PC-3 (cell line): ENCODE data around the gene LTBP4.

Experiments
- EZH2 ChIP-seq: fragments of 300-600 bp; sonication (generic); IDR thresholded peaks from one replicate; pipeline ENCODE4 v1.6.1; 2017; ENCODE audit warnings: antibody characterized with exemption, mild to moderate bottlenecking, low read length; ENCODE audit not compliant: unreplicated experiment
- TF ChIP-seq, protein P1 (sequence below): fragments of 300-600 bp; sonication (generic); conservative IDR thresholded peaks from 2 replicates; pipeline ENCODE4 v1.5.1; 2017; ENCODE audit warnings: antibody characterized with exemption, low read depth, mild to moderate bottlenecking, low read length

- no peak for TF ChIP-seq EZH2
- TF ChIP-seq, protein P1, sequence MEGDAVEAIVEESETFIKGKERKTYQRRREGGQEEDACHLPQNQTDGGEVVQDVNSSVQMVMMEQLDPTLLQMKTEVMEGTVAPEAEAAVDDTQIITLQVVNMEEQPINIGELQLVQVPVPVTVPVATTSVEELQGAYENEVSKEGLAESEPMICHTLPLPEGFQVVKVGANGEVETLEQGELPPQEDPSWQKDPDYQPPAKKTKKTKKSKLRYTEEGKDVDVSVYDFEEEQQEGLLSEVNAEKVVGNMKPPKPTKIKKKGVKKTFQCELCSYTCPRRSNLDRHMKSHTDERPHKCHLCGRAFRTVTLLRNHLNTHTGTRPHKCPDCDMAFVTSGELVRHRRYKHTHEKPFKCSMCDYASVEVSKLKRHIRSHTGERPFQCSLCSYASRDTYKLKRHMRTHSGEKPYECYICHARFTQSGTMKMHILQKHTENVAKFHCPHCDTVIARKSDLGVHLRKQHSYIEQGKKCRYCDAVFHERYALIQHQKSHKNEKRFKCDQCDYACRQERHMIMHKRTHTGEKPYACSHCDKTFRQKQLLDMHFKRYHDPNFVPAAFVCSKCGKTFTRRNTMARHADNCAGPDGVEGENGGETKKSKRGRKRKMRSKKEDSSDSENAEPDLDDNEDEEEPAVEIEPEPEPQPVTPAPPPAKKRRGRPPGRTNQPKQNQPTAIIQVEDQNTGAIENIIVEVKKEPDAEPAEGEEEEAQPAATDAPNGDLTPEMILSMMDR: no peak
Measured at GRCh38 chr19:40583283-40583682, 17.9 kb upstream of the LTBP4 start.
